ENCODE measurements around the gene SLC4A5.

Gene SLC4A5

GRCh38 chr2:74333175-74333574 lies 10.0 kb downstream of the SLC4A5 start:
- no peak for TF ChIP-seq CTCF (IDR thresholded peaks at IDR 0.05)
- Histone ChIP-seq H3K4me1 (ENCODE audit: control insufficient read depth in 1 of 2, insufficient read depth in 1 of 2, low read depth in 1 of 2, low read length in 1 of 2) (no peaks in the 10 kb centered on the region), H3K9me3 (no peaks in the 10 kb centered on the region), H3K27ac (no peak overlapping the region), H3K36me3 (no peaks in the 10 kb centered on the region), H3K4me3 (ENCODE audit: low read depth in 1 of 2, low read length in 1 of 2) (no peak overlapping the region), H3K27me3 (no peaks in the 10 kb centered on the region)

GRCh38 chr2:74332550-74333174 lies 10.6 kb downstream of the SLC4A5 start:
- TF ChIP-seq CTCF (IDR thresholded peaks at IDR 0.05), result no peak
- H3K27me3 ChIP-seq, result no peaks in the 10 kb centered on the region
- no peaks in the 10 kb centered on the region for H3K36me3 ChIP-seq
- no peak overlapping the region for H3K4me3 ChIP-seq (ENCODE audit: low read depth in 1 of 2, low read length in 1 of 2)
- H3K27ac ChIP-seq, result no peak overlapping the region
- H3K9me3 ChIP-seq, result no peaks in the 10 kb centered on the region
- no peaks in the 10 kb centered on the region for H3K4me1 ChIP-seq (ENCODE audit: control insufficient read depth in 1 of 2, insufficient read depth in 1 of 2, low read depth in 1 of 2, low read length in 1 of 2)

- H3K9me3 ChIP-seq, result no peaks in the 10 kb centered on the region
- no peak overlapping the region for H3K4me3 ChIP-seq (ENCODE audit: low read depth in 1 of 2, low read length in 1 of 2)
- TF ChIP-seq CTCF (IDR thresholded peaks at IDR 0.05), result no peak
- H3K27ac ChIP-seq, result no peak overlapping the region
- H3K36me3 ChIP-seq, result no peaks in the 10 kb centered on the region
- H3K27me3 ChIP-seq, result no peaks in the 10 kb centered on the region
- H3K4me1 ChIP-seq (ENCODE audit: control insufficient read depth in 1 of 2, insufficient read depth in 1 of 2, low read depth in 1 of 2, low read length in 1 of 2), result no peaks in the 10 kb centered on the region
Observed at GRCh38 chr2:74328573-74328972, 14.6 kb downstream of the SLC4A5 start.

- no peaks in the 10 kb centered on the region for H3K36me3 ChIP-seq
- no peaks in the 10 kb centered on the region for H3K4me1 ChIP-seq (ENCODE audit: control insufficient read depth in 1 of 2, insufficient read depth in 1 of 2, low read depth in 1 of 2, low read length in 1 of 2)
- no peak overlapping the region for H3K4me3 ChIP-seq (ENCODE audit: low read depth in 1 of 2, low read length in 1 of 2)
- H3K27ac ChIP-seq, result no peak overlapping the region
- H3K9me3 ChIP-seq, result no peaks in the 10 kb centered on the region
- H3K27me3 ChIP-seq, result no peaks in the 10 kb centered on the region
- no peak for TF ChIP-seq CTCF (IDR thresholded peaks at IDR 0.05)
Observed at GRCh38 chr2:74328074-74328473, 15.1 kb downstream of the SLC4A5 start.

- Histone ChIP-seq H3K27me3 (no peaks in the 10 kb centered on the region), H3K4me3 (ENCODE audit: low read depth in 1 of 2, low read length in 1 of 2) (no peak overlapping the region), H3K4me1 (ENCODE audit: control insufficient read depth in 1 of 2, insufficient read depth in 1 of 2, low read depth in 1 of 2, low read length in 1 of 2) (no peaks in the 10 kb centered on the region), H3K27ac (no peak overlapping the region), H3K36me3 (no peaks in the 10 kb centered on the region), H3K9me3 (no peaks in the 10 kb centered on the region)
- TF ChIP-seq CTCF (IDR thresholded peaks at IDR 0.05), result no peak
Observed at GRCh38 chr2:74327627-74328026, 15.6 kb downstream of the SLC4A5 start.

- Histone ChIP-seq H3K9me3 (no peaks in the 10 kb centered on the region), H3K27me3 (no peaks in the 10 kb centered on the region), H3K4me3 (ENCODE audit: low read depth in 1 of 2, low read length in 1 of 2) (no peak overlapping the region), H3K4me1 (ENCODE audit: control insufficient read depth in 1 of 2, insufficient read depth in 1 of 2, low read depth in 1 of 2, low read length in 1 of 2) (no peaks in the 10 kb centered on the region), H3K27ac (no peak overlapping the region), H3K36me3 (no peaks in the 10 kb centered on the region)
- no peak for TF ChIP-seq CTCF (IDR thresholded peaks at IDR 0.05)
Observed at GRCh38 chr2:74327199-74327598, 16.0 kb downstream of the SLC4A5 start.

All from neutrophil (primary cell).